ENCODE data around the gene DCBLD2.

DCBLD2 gene

DNA sequence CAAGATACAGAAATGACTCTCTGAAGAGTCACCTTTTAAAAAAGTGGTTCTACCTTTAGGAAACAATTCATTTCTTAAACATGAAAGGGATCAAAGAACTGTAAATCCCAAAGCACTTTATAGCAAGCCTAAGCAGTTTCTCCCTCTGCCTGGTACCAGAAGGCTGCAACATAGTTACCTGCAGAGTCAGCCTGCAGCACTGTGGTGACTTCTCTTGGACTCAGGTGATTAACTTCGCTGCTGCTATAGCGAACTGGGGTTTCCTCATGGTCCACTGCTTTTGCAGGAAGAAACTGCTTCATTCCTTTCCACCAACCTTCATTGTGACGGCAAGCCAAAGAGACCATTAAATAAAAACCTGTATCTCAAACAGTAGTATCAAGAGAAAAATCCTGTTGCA, 101.1 kb downstream of the DCBLD2 start:
- H3K9me3 ChIP-seq (ENCODE audit: insufficient read depth, low read length): no peaks in the 10 kb centered on the region
- H3K9ac ChIP-seq (ENCODE audit: low read length): no peak overlapping the region
- no peak for TF ChIP-seq EZH2phosphoT487 (IDR thresholded peaks at IDR 0.05; ENCODE audit: low read depth)
- H3K4me3 ChIP-seq (ENCODE audit: low read length): no peak overlapping the region
- H3K4me1 ChIP-seq (ENCODE audit: low read length): no peaks in the 10 kb centered on the region
- no peak overlapping the region for H3K27ac ChIP-seq (ENCODE audit: low read length)
- no peaks in the 10 kb centered on the region for H3K79me2 ChIP-seq (ENCODE audit: low read length)
- H3K4me2 ChIP-seq (ENCODE audit: low read length): no peak overlapping the region
- H4K20me1 ChIP-seq (ENCODE audit: insufficient read depth, low read length): no peaks in the 10 kb centered on the region
- H2AFZ ChIP-seq (ENCODE audit: low read depth, low read length): no peak overlapping the region
- H3K27me3 ChIP-seq (ENCODE audit: low read depth, low read length): no peaks in the 10 kb centered on the region
- no peaks in the 10 kb centered on the region for H3K36me3 ChIP-seq (replicated peaks; ENCODE audit: low read depth, low read length)

DNA sequence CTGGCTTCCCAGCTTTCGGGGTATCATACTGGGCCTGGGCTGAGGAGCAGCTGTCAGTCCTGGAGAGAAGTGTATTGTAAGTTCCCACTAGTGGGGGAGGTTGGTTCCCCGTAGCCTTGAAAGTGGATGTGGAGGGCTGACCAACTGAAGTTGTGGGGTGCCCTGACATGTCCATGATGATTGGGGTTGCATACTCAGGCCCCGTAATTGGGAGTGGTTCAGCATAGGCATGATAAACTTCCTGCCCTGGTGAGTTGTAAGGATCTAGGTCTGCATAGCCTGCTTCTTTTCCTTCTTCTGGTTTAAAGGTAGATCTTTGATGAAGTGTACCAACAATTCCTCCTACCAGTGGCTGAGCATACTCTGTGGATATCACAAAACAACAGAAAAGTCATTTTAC, 102.0 kb downstream of the DCBLD2 start:
- Histone ChIP-seq H3K4me3 (ENCODE audit: low read length) (no peak overlapping the region), H3K9me3 (ENCODE audit: insufficient read depth, low read length) (no peaks in the 10 kb centered on the region), H3K36me3 (replicated peaks; ENCODE audit: low read depth, low read length) (no peaks in the 10 kb centered on the region), H4K20me1 (ENCODE audit: insufficient read depth, low read length) (no peaks in the 10 kb centered on the region), H3K27ac (ENCODE audit: low read length) (no peak overlapping the region), H3K9ac (ENCODE audit: low read length) (no peak overlapping the region), H2AFZ (ENCODE audit: low read depth, low read length) (no peak overlapping the region), H3K79me2 (ENCODE audit: low read length) (no peaks in the 10 kb centered on the region), H3K4me1 (ENCODE audit: low read length) (no peaks in the 10 kb centered on the region), H3K27me3 (ENCODE audit: low read depth, low read length) (no peaks in the 10 kb centered on the region), H3K4me2 (ENCODE audit: low read length) (no peak overlapping the region)
- TF ChIP-seq, protein P1, sequence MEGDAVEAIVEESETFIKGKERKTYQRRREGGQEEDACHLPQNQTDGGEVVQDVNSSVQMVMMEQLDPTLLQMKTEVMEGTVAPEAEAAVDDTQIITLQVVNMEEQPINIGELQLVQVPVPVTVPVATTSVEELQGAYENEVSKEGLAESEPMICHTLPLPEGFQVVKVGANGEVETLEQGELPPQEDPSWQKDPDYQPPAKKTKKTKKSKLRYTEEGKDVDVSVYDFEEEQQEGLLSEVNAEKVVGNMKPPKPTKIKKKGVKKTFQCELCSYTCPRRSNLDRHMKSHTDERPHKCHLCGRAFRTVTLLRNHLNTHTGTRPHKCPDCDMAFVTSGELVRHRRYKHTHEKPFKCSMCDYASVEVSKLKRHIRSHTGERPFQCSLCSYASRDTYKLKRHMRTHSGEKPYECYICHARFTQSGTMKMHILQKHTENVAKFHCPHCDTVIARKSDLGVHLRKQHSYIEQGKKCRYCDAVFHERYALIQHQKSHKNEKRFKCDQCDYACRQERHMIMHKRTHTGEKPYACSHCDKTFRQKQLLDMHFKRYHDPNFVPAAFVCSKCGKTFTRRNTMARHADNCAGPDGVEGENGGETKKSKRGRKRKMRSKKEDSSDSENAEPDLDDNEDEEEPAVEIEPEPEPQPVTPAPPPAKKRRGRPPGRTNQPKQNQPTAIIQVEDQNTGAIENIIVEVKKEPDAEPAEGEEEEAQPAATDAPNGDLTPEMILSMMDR (IDR thresholded peaks at IDR 0.05; ENCODE audit: low read depth, low read length): no peak
- TF ChIP-seq EZH2phosphoT487 (IDR thresholded peaks at IDR 0.05; ENCODE audit: low read depth): no peak

DNA sequence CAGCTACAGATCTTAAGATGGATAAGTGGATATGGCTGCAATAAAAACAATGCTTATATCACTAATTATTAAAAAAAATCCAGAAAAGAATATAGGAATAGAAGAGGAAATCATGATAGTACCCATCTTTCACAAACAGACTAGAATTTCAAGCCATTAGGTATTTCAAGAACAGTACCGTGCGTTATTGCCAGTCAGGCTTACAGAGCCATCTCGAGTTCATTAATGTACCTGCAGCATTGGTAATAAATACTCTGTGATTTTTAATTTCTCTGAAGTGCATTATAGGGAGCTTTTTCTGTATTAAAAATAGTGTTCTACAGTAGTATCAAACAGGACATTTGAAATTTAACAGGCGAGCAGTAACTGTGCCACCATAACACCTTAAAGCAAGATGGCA, 102.7 kb downstream of the DCBLD2 start:
- Histone ChIP-seq H3K9me3 (ENCODE audit: insufficient read depth, low read length) (no peaks in the 10 kb centered on the region), H3K36me3 (replicated peaks; ENCODE audit: low read depth, low read length) (no peaks in the 10 kb centered on the region), H3K27ac (ENCODE audit: low read length) (no peak overlapping the region), H3K79me2 (ENCODE audit: low read length) (no peaks in the 10 kb centered on the region), H3K4me3 (ENCODE audit: low read length) (no peak overlapping the region), H3K9ac (ENCODE audit: low read length) (no peak overlapping the region), H3K27me3 (ENCODE audit: low read depth, low read length) (no peaks in the 10 kb centered on the region), H4K20me1 (ENCODE audit: insufficient read depth, low read length) (no peaks in the 10 kb centered on the region), H2AFZ (ENCODE audit: low read depth, low read length) (no peak overlapping the region), H3K4me1 (ENCODE audit: low read length) (no peaks in the 10 kb centered on the region), H3K4me2 (ENCODE audit: low read length) (no peak overlapping the region)
- TF ChIP-seq, protein P1 (IDR thresholded peaks at IDR 0.05; ENCODE audit: low read depth, low read length): no peak

DNA sequence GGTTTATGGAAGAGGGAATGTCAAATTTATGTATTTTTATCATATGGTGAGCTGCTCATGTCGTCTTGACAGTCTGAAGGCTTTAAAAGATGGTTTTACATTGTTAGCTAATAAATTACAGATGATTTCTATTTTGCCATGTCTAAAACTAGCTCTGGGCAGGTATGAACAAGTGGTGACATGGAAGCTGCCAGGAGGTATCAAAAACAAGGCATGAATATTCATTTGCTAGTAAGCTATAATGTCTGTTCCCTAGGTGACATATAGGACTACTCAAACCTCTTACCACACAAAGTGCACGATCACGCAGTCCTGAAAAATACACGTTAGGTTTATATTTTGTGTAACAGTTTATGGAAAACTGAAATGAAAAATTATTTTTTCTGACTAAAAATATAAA, 103.6 kb downstream of the DCBLD2 start:
- no peak overlapping the region for H3K27ac ChIP-seq (ENCODE audit: low read length)
- no peaks in the 10 kb centered on the region for H3K36me3 ChIP-seq (replicated peaks; ENCODE audit: low read depth, low read length)
- H3K4me2 ChIP-seq (ENCODE audit: low read length): no peak overlapping the region
- H3K4me3 ChIP-seq (ENCODE audit: low read length): no peak overlapping the region
- no peak for TF ChIP-seq EZH2phosphoT487 (IDR thresholded peaks at IDR 0.05; ENCODE audit: low read depth)
- TF ChIP-seq, protein P1 (IDR thresholded peaks at IDR 0.05; ENCODE audit: low read depth, low read length): no peak
- no peaks in the 10 kb centered on the region for H3K27me3 ChIP-seq (ENCODE audit: low read depth, low read length)
- H3K9ac ChIP-seq (ENCODE audit: low read length): no peak overlapping the region
- no peaks in the 10 kb centered on the region for H3K4me1 ChIP-seq (ENCODE audit: low read length)
- no peaks in the 10 kb centered on the region for H3K79me2 ChIP-seq (ENCODE audit: low read length)
- no peaks in the 10 kb centered on the region for H4K20me1 ChIP-seq (ENCODE audit: insufficient read depth, low read length)
- no peaks in the 10 kb centered on the region for H3K9me3 ChIP-seq (ENCODE audit: insufficient read depth, low read length)
- no peak overlapping the region for H2AFZ ChIP-seq (ENCODE audit: low read depth, low read length)

DNA sequence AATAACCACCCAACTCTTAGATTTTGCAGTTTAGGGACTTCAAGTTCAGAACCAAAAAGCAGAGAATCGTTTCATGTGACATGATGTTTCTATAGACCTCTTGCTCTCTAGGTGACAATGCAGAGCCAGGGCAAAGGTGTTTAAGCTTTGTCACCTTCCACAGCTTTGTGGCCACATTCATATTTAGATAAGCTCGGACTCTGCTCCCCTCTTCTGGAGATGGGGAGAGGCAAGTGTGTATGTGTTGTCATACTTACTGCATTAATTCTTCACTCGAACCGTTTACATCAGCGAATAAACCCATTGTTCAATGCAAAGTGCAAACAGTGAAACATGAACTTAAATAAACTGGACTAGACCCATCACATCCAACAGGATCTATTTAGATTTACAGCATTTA, 105.2 kb downstream of the DCBLD2 start:
- Histone ChIP-seq H4K20me1 (ENCODE audit: insufficient read depth, low read length) (no peaks in the 10 kb centered on the region), H3K36me3 (replicated peaks; ENCODE audit: low read depth, low read length) (no peaks in the 10 kb centered on the region), H3K4me1 (ENCODE audit: low read length) (no peaks in the 10 kb centered on the region), H2AFZ (ENCODE audit: low read depth, low read length) (no peak overlapping the region), H3K79me2 (ENCODE audit: low read length) (no peaks in the 10 kb centered on the region), H3K27ac (ENCODE audit: low read length) (no peak overlapping the region), H3K4me3 (ENCODE audit: low read length) (no peak overlapping the region), H3K9me3 (ENCODE audit: insufficient read depth, low read length) (no peaks in the 10 kb centered on the region), H3K4me2 (ENCODE audit: low read length) (no peak overlapping the region), H3K9ac (ENCODE audit: low read length) (no peak overlapping the region), H3K27me3 (ENCODE audit: low read depth, low read length) (no peaks in the 10 kb centered on the region)
- TF ChIP-seq EZH2phosphoT487 (IDR thresholded peaks at IDR 0.05; ENCODE audit: low read depth): no peak
- TF ChIP-seq, protein P1 (IDR thresholded peaks at IDR 0.05; ENCODE audit: low read depth, low read length): no peak

All from OCI-LY3 (cell line).